ENCODE results near the gene CHRDL2. TPM values are rescaled to one million over a fixed set of nuclear protein-coding genes. Genes with fewer than 3 reads are reported as not detected.

CHRDL2 gene
- total and polyA plus RNA-seq, 2 donors (not counting 3 experiments of a cell fraction or from before 2014, with no cell fraction given): not detected

- no peaks in the 10 kb centered on the region for H4K20me1 ChIP-seq (replicated peaks; ENCODE audit: control insufficient read depth, extremely low read depth, insufficient read depth, low read length)
- H3K36me3 ChIP-seq (ENCODE audit: control insufficient read depth in 2 of 2, extremely low read depth in 1 of 2, insufficient read depth in 2 of 2, low read length in 2 of 2): no peaks in the 10 kb centered on the region
- no TSS peak for BruUV-seq (replicated peaks)
- H3K27me3 ChIP-seq (ENCODE audit: control insufficient read depth in 2 of 2, insufficient read depth in 2 of 2, low read length in 2 of 2): peaks cover 38 to 46% of the 10 kb centered on the region in 2 experiments
- H3K9me1 ChIP-seq (replicated peaks; ENCODE audit: control insufficient read depth, extremely low read depth, insufficient read depth, low read length): no peaks in the 10 kb centered on the region
- ChIA-PET CTCF (interaction anchor here (2.5 to 2.7 kb wide), 2 partner anchors 11 to 34 kb away, joined by 16 to 17 read pairs; no protein-coding TSS in a partner anchor), POLR2A (no interaction called here)
- TF ChIP-seq GATA2 (IDR thresholded peaks at IDR 0.05; ENCODE audit: insufficient read depth, insufficient read length, low read depth, low read length) (no peak), MAX (IDR thresholded peaks at IDR 0.05; ENCODE audit: insufficient read depth, insufficient read length) (no peak), JUN (IDR thresholded peaks at IDR 0.05; ENCODE audit: borderline replicate concordance, insufficient read depth, insufficient read length, low read depth) (no peak)
- H2AFZ ChIP-seq (ENCODE audit: low read depth, low read length): no peak overlapping the region
- FAIRE-seq (no peak), DNase-seq (ENCODE audit: low read depth, low spot score) (no peak)
- H3K4me1 ChIP-seq (ENCODE audit: control insufficient read depth, extremely low read depth, insufficient read depth, low read length): no peaks in the 10 kb centered on the region
- no peak overlapping the region for H3K9ac ChIP-seq (replicated peaks; ENCODE audit: extremely low read depth, insufficient read depth, low read length)
- H3K27ac ChIP-seq (ENCODE audit: insufficient read depth, low read depth, low read length): no peak overlapping the region
- intact Hi-C loops (cut with micrococcal nuclease): loop anchor here (10.0 kb wide), 1 partner anchor 281 kb away; no protein-coding TSS in a partner anchor
- H3K9me3 ChIP-seq (replicated peaks; ENCODE audit: control insufficient read depth, insufficient read depth, low read length): no peaks in the 10 kb centered on the region
- no peak overlapping the region for H3K4me3 ChIP-seq (replicated peaks in 1 of 3; ENCODE audit: insufficient read depth in 1 of 3, low read depth in 1 of 3, low read length in 3 of 3)
- H3K79me2 ChIP-seq (ENCODE audit: control insufficient read depth, insufficient read depth, low read length): no peaks in the 10 kb centered on the region
- dilution Hi-C loops (cut with MboI; ENCODE audit: extremely low pct_ligation_motif_present, low sequenced_read_pairs): no loop called here
- no peak overlapping the region for H3K4me2 ChIP-seq (ENCODE audit: insufficient read depth, low read length)
Measured at GRCh38 chr11:74736031-74736430, 4.8 kb upstream of the CHRDL2 start.

- no peaks in the 10 kb centered on the region for H3K36me3 ChIP-seq (ENCODE audit: control insufficient read depth in 2 of 2, extremely low read depth in 1 of 2, insufficient read depth in 2 of 2, low read length in 2 of 2)
- ChIA-PET POLR2A (no interaction called here), CTCF (interaction anchor here (2.5 to 2.7 kb wide), 2 partner anchors 10 to 33 kb away, joined by 16 to 17 read pairs; no protein-coding TSS in a partner anchor)
- DNase-seq (ENCODE audit: low read depth, low spot score): no peak
- FAIRE-seq: no peak
- no peaks in the 10 kb centered on the region for H4K20me1 ChIP-seq (replicated peaks; ENCODE audit: control insufficient read depth, extremely low read depth, insufficient read depth, low read length)
- H3K9me1 ChIP-seq (replicated peaks; ENCODE audit: control insufficient read depth, extremely low read depth, insufficient read depth, low read length): no peaks in the 10 kb centered on the region
- no peak overlapping the region for H3K4me2 ChIP-seq (ENCODE audit: insufficient read depth, low read length)
- no peak overlapping the region for H3K9ac ChIP-seq (replicated peaks; ENCODE audit: extremely low read depth, insufficient read depth, low read length)
- peaks cover 43 to 52% of the 10 kb centered on the region in 2 experiments for H3K27me3 ChIP-seq (ENCODE audit: control insufficient read depth in 2 of 2, insufficient read depth in 2 of 2, low read length in 2 of 2)
- H3K27ac ChIP-seq (ENCODE audit: insufficient read depth, low read depth, low read length): no peak overlapping the region
- intact Hi-C loops (cut with micrococcal nuclease) (loop anchor here (10.0 kb wide), 1 partner anchor 281 kb away; no protein-coding TSS in a partner anchor), dilution Hi-C loops (cut with MboI; ENCODE audit: extremely low pct_ligation_motif_present, low sequenced_read_pairs) (no loop called here)
- H3K9me3 ChIP-seq (replicated peaks; ENCODE audit: control insufficient read depth, insufficient read depth, low read length): no peaks in the 10 kb centered on the region
- H2AFZ ChIP-seq (ENCODE audit: low read depth, low read length): no peak overlapping the region
- H3K4me1 ChIP-seq (ENCODE audit: control insufficient read depth, extremely low read depth, insufficient read depth, low read length): no peaks in the 10 kb centered on the region
- H3K4me3 ChIP-seq (replicated peaks in 1 of 3; ENCODE audit: insufficient read depth in 1 of 3, low read depth in 1 of 3, low read length in 3 of 3): no peak overlapping the region
- TF ChIP-seq CTCF (IDR thresholded peaks at IDR 0.05; ENCODE audit: extremely low read depth in 1 of 2, insufficient read depth in 1 of 2, low read depth in 1 of 2, low read length in 2 of 2): no peak
- no peak for TF ChIP-seq FOS (IDR thresholded peaks at IDR 0.05; ENCODE audit: borderline replicate concordance, insufficient read depth, low read length)
- no peak for TF ChIP-seq MAX (IDR thresholded peaks at IDR 0.05; ENCODE audit: insufficient read depth, insufficient read length)
- TF ChIP-seq POLR2A (IDR thresholded peaks at IDR 0.05; ENCODE audit: low read depth, low read length): no peak
- no peak for TF ChIP-seq JUN (IDR thresholded peaks at IDR 0.05; ENCODE audit: borderline replicate concordance, insufficient read depth, insufficient read length, low read depth)
- TF ChIP-seq EZH2 (IDR thresholded peaks at IDR 0.05; ENCODE audit: borderline replicate concordance, low read depth, low read length, severe bottlenecking): no peak
- no peak for TF ChIP-seq POLR2AphosphoS5 (IDR thresholded peaks at IDR 0.05; ENCODE audit: insufficient read depth, low read depth, low read length)
- TF ChIP-seq MYC (IDR thresholded peaks at IDR 0.05; ENCODE audit: low read depth, low read length): no peak
- TF ChIP-seq GATA2 (IDR thresholded peaks at IDR 0.05; ENCODE audit: insufficient read depth, insufficient read length, low read depth, low read length): no peak
- H3K79me2 ChIP-seq (ENCODE audit: control insufficient read depth, insufficient read depth, low read length): no peaks in the 10 kb centered on the region
- no TSS peak for BruUV-seq (replicated peaks)
Measured at GRCh38 chr11:74735365-74735928, 4.2 kb upstream of the CHRDL2 start.
